ENCODE results near the gene ARHGAP30. TPM values are rescaled to one million over a fixed set of nuclear protein-coding genes. Genes with fewer than 3 reads are reported as not detected.

The ARHGAP30 gene
- total RNA-seq, 1 experiment from 2014 or later = 0.39 TPM

DNA sequence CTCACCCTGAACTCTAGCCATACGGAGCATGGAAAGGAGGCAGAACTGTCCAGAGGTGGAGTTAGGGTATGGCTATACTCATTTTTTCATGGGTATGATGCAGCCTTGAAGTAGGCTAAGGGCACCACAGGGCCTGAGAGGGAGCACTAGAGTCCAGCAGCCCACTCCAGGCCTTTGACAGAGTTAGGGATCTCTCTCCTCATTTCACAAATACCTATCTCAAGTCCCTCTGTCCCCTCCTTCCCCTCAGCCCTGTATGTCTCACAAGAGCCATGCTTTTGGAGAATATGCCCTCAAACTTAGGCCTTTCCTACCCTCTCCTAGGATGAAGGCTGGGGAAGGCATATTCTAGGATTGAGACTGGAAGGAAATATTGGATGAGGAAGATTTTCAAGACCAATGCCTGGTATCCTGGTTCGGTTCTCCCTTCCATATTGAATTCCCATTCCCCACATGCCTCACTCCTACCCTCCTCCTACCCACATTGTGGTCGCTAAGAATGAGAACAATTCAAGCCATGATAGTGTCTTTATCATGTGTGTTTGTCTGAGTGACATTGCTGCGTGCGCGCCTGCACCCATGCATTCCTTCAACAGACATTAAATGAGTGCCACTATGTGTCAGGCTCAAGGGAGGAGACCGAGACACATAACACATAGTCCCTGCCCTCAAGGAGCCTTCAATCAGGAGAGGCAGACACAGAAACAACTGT, 22.3 kb upstream of the ARHGAP30 start:
- Histone ChIP-seq H3K9me2 (ENCODE audit: insufficient read depth) (no peaks in the 10 kb centered on the region), H3K9ac (ENCODE audit: low read length) (0 out of 2 replicates have a peak overlapping the region, but pooled peaks have one; percentile 27), H4K20me1 (ENCODE audit: insufficient read depth) (no peaks in the 10 kb centered on the region), H3K36me3 (ENCODE audit: control insufficient read depth in 1 of 2, insufficient read depth in 2 of 2, low read length in 2 of 2) (no peaks in the 10 kb centered on the region), H3K27me3 (ENCODE audit: insufficient read depth, low read length) (no peaks in the 10 kb centered on the region), H3K4me2 (ENCODE audit: low read length) (peak overlapping the region; percentile 69), H3K4me1 (ENCODE audit: control insufficient read depth in 1 of 2, insufficient read depth in 2 of 2, low read length in 2 of 2) (peaks cover 11 to 58% of the 10 kb centered on the region in 2 experiments), H3K79me2 (ENCODE audit: insufficient read depth, low read length) (no peaks in the 10 kb centered on the region), H3K9me3 (ENCODE audit: control insufficient read depth in 1 of 2, insufficient read depth in 1 of 2, low read depth in 1 of 2, low read length in 2 of 2) (no peaks in the 10 kb centered on the region), H2AFZ (ENCODE audit: low read depth, low read length, poor library complexity, severe bottlenecking) (no peak overlapping the region), H3K4me3 (replicated peaks in 1 of 2; ENCODE audit: low read depth in 1 of 2, low read length in 2 of 2) (0 out of 4 replicates have a peak overlapping the region, but pooled peaks of 1 of the 2 experiments have one; percentile 22), H3K27ac (ENCODE audit: low read depth, low read length) (no peak overlapping the region)
- BruUV-seq (replicated peaks) = no TSS peak
- CTCF ChIA-PET = no interaction called here
- DNase-seq (ENCODE audit: low read depth, low spot score) = no peak
- RAD21 ChIA-PET (ENCODE audit: low non-redundant PET in 1 of 2, low total read pairs in 2 of 2, uncharacterized antibody in 2 of 2, unreplicated experiment in 2 of 2) = no interaction called here
- peak; percentile 27 for ATAC-seq
- intact Hi-C loops (cut with micrococcal nuclease) = no loop called here
- POLR2A ChIA-PET = interaction anchor here (0.8 kb wide), 1 partner anchor 8 kb away, joined by 3 read pairs; no protein-coding TSS in a partner anchor
- no peak for TF ChIP-seq JUND (IDR thresholded peaks at IDR 0.05)
- no peak for TF ChIP-seq ELF1 (IDR thresholded peaks at IDR 0.05; ENCODE audit: borderline replicate concordance, low read depth)
- TF ChIP-seq TCF7L2 (IDR thresholded peaks at IDR 0.05; ENCODE audit: borderline replicate concordance, extremely low read depth, insufficient read depth, insufficient read length) = no peak
- TF ChIP-seq FOSL1 (IDR thresholded peaks at IDR 0.05; ENCODE audit: low read depth) = no peak
- TF ChIP-seq, protein P1, sequence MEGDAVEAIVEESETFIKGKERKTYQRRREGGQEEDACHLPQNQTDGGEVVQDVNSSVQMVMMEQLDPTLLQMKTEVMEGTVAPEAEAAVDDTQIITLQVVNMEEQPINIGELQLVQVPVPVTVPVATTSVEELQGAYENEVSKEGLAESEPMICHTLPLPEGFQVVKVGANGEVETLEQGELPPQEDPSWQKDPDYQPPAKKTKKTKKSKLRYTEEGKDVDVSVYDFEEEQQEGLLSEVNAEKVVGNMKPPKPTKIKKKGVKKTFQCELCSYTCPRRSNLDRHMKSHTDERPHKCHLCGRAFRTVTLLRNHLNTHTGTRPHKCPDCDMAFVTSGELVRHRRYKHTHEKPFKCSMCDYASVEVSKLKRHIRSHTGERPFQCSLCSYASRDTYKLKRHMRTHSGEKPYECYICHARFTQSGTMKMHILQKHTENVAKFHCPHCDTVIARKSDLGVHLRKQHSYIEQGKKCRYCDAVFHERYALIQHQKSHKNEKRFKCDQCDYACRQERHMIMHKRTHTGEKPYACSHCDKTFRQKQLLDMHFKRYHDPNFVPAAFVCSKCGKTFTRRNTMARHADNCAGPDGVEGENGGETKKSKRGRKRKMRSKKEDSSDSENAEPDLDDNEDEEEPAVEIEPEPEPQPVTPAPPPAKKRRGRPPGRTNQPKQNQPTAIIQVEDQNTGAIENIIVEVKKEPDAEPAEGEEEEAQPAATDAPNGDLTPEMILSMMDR (IDR thresholded peaks at IDR 0.05 in 2 of 3, conservative IDR thresholded peaks at IDR 0.05 in 1 of 3; ENCODE audit: borderline replicate concordance in 1 of 3, insufficient read depth in 1 of 3, low read depth in 2 of 3, low read length in 2 of 3) = no peak
- no peak for TF ChIP-seq YY1 (IDR thresholded peaks at IDR 0.05; ENCODE audit: extremely low read depth, insufficient replicate concordance, low read depth, low read length)
- TF ChIP-seq EZH2phosphoT487 (IDR thresholded peaks at IDR 0.05; ENCODE audit: borderline replicate concordance) = no peak
- no peak for TF ChIP-seq CBX3 (IDR thresholded peaks at IDR 0.05; ENCODE audit: low read depth)
